Lung (tissue), 12 donors: ENCODE measurements around the gene DLG2. TPM values are rescaled to one million over a fixed set of nuclear protein-coding genes. Genes with fewer than 3 reads are reported as not detected.

Experiments used
- ATAC-seq: fragments of 200-7000 bp; cut with Tn5 transposase; one replicate; pipeline ENCODE4 v1.9.1; 2020; ENCODE audit warnings: moderate number of reproducible peaks; ENCODE audit not compliant: insufficient read depth, low FRiP score
- DNase-seq, 3 donors: peaks; one replicate each; pipeline ENCODE4 v3.0.0-alpha.2; 2013 to 2017
- H3K27ac ChIP-seq, 2 donors: one replicate each; pipeline ENCODE4 v1.5.1; 2013; ENCODE audit warnings: mild to moderate bottlenecking in 2 of 2, moderate library complexity in 2 of 2, control low read depth in 1 of 2, inconsistent platforms in 1 of 2, low read depth in 1 of 2, low read length in 1 of 2
- H3K27me3 ChIP-seq, 3 donors: one replicate each; pipeline ENCODE4 v1.5.1; 2013; ENCODE audit warnings: low read length in 2 of 3; ENCODE audit not compliant: control insufficient read depth in 3 of 3, insufficient read depth in 3 of 3
- H3K36me3 ChIP-seq, 4 donors: one replicate each; pipeline ENCODE4 v1.5.1; 2013; ENCODE audit warnings: low read length in 4 of 4, mild to moderate bottlenecking in 1 of 4, moderate library complexity in 1 of 4; ENCODE audit not compliant: control insufficient read depth in 4 of 4, insufficient read depth in 4 of 4
- H3K4me1 ChIP-seq, 5 donors: one replicate each; pipeline ENCODE4 v1.5.1; 2013; ENCODE audit warnings: low read length in 5 of 5, mild to moderate bottlenecking in 2 of 5, moderate library complexity in 1 of 5; ENCODE audit not compliant: control insufficient read depth in 5 of 5, insufficient read depth in 5 of 5
- H3K4me3 ChIP-seq: one replicate; pipeline ENCODE4 v1.5.1; 2013; ENCODE audit warnings: mild to moderate bottlenecking, control low read depth, moderate library complexity
- H3K9ac ChIP-seq, 2 donors: one replicate each; pipeline ENCODE4 v1.5.1; 2013; ENCODE audit warnings: low read length in 2 of 2, control low read depth in 1 of 2; ENCODE audit not compliant: insufficient read depth in 1 of 2
- H3K9me3 ChIP-seq, 4 donors: one replicate each; pipeline ENCODE4 v1.5.1; 2013; ENCODE audit warnings: low read length in 3 of 4, mild to moderate bottlenecking in 1 of 4, moderate library complexity in 1 of 4; ENCODE audit not compliant: control insufficient read depth in 4 of 4, insufficient read depth in 3 of 4
- WGBS, 2 donors: extraction: QIAGEN DNeasy Blood & Tissue Kit; methylation state at CpG; one replicate each; pipeline ENCODE4 v1.1.7; 2013; 5-methylcytosine and 5-hydroxymethylcytosine counted together
- polyA plus RNA-seq, 2 donors: library from polyadenylated mRNA; stranded (reverse); fragments of 200-250 nt; gene quantifications; one replicate each; pipeline ENCODE4 v1.2.1, GENCODE V29; 2013
- total RNA-seq, 2 donors: library from RNA; depleted of rRNA in 1 of 2; stranded (reverse); fragments of >200 nt in 1 of 2; gene quantifications; one replicate each; pipeline ENCODE4 v1.2.1, GENCODE V29; 2014 to 2021
- TF ChIP-seq, protein P1 (sequence below): IDR thresholded peaks from 2 replicates; pipeline ENCODE4 v1.5.1; 2012; ENCODE audit warnings: mild to moderate bottlenecking; ENCODE audit errors: control extremely low read depth, extremely low read depth
- donor health status: control.
- donor health status: control.
- donor health status: Bipolar disorder and iron deficiency.
- donor health status: healthy.
- donor health status: DM: yes; HTN: yes; CAD: no.

DLG2 gene
- total and polyA plus RNA-seq, 4 donors, result 0.32 to 24.1 (median 5.4) TPM

DNA sequence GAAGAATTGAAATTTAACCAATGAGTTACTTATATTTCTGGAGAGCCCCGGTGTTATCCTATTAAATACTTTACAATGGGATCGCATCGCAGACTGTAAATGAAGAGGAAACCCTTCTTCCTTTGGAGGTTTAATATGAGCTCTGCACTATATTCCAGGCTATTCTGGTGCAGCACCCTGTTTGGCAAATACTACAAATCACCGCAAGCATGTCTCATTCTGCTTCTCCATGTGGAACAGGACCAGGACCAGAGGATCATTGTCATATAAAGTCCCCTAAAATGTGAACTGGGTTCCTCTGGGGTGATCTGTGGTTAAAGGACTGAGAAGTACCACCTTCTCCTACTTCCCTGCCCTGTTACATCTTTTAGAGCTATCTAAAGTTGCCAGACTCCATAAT, 703.7 kb downstream of the DLG2 start:
- H3K27me3 ChIP-seq, result peaks cover 0 to 2% (median 0%) of the 10 kb centered on the region in 3 donors
- no peak overlapping the region for H3K9ac ChIP-seq
- TF ChIP-seq, protein P1, sequence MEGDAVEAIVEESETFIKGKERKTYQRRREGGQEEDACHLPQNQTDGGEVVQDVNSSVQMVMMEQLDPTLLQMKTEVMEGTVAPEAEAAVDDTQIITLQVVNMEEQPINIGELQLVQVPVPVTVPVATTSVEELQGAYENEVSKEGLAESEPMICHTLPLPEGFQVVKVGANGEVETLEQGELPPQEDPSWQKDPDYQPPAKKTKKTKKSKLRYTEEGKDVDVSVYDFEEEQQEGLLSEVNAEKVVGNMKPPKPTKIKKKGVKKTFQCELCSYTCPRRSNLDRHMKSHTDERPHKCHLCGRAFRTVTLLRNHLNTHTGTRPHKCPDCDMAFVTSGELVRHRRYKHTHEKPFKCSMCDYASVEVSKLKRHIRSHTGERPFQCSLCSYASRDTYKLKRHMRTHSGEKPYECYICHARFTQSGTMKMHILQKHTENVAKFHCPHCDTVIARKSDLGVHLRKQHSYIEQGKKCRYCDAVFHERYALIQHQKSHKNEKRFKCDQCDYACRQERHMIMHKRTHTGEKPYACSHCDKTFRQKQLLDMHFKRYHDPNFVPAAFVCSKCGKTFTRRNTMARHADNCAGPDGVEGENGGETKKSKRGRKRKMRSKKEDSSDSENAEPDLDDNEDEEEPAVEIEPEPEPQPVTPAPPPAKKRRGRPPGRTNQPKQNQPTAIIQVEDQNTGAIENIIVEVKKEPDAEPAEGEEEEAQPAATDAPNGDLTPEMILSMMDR, result no peak
- 67 to 75% methylated on average over 4 of the region's 4 CpGs for WGBS, 2 donors
- H3K36me3 ChIP-seq, result no peaks in the 10 kb centered on the region
- ATAC-seq, result no peak
- H3K4me1 ChIP-seq, result peaks cover 0 to 3% (median 0%) of the 10 kb centered on the region in 5 donors
- no peak overlapping the region for H3K4me3 ChIP-seq
- no peak for DNase-seq
- no peaks in the 10 kb centered on the region for H3K9me3 ChIP-seq
- no peak overlapping the region for H3K27ac ChIP-seq

DNA sequence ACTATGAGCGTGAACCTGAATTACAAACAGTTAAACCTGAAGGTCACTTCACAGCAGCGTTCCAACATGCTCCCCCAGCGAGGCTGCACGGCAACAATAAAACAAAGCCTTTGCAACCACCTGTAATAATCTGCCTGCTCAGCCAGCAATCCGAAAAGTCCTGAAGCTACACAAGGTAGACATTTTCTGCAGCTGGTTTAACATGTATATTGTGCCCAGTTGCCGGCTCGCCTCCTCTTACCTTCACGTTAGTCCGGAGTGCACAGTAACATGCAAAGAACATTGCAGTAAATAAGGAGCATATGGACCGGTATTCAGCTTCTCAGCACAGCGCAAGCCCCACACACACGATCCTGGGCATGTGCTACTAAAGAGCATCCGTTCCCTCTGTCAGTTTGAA, 704.3 kb downstream of the DLG2 start:
- no peak for ATAC-seq
- TF ChIP-seq, protein P1, result no peak
- Histone ChIP-seq H3K4me1 (peaks cover 0 to 3% (median 0%) of the 10 kb centered on the region in 5 donors), H3K4me3 (no peak overlapping the region), H3K27ac (no peak overlapping the region), H3K36me3 (no peaks in the 10 kb centered on the region), H3K9ac (no peak overlapping the region), H3K27me3 (peaks cover 0 to 2% (median 0%) of the 10 kb centered on the region in 3 donors), H3K9me3 (no peaks in the 10 kb centered on the region)
- WGBS, 2 donors, result 27 to 33% methylated on average over 13 of the region's 13 CpGs
- DNase-seq, result no peak

DNA sequence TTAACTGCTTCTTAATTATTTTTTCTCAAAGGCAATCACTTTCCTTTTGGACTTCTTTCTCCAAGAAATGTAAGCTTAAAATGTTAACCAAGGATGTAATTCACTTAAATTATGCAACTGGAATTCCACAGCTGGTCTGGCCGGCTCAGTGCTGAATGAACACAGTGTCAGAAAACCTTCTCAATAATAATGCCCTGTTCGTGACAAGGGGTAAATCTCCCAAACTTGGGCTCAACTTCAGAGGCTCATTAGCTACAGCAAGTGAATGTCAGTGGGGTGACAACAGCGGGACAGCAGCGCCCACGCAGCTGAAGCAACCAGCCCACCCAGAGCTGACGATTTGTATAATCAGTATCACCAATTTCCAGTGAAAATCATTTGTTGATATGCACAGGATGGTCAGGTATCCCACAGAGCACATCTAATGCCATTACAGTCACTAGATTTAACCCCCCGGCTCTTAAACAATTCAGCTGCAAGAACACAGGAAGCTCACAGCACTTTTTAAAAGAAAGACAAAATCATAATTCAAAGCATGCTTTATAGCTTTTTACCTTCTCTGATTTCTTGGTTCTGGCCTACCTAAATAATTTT, 704.8 kb downstream of the DLG2 start:
- Histone ChIP-seq H3K36me3 (no peaks in the 10 kb centered on the region), H3K27me3 (peaks cover 0 to 2% (median 0%) of the 10 kb centered on the region in 3 donors), H3K4me1 (peaks cover 0 to 3% (median 0%) of the 10 kb centered on the region in 5 donors), H3K27ac (no peak overlapping the region), H3K4me3 (no peak overlapping the region), H3K9me3 (no peaks in the 10 kb centered on the region), H3K9ac (no peak overlapping the region)
- WGBS, 2 donors, result 36 to 45% methylated on average over 7 of the region's 7 CpGs
- peak in 2 of 3 donors; percentile 5 to 19 for DNase-seq
- TF ChIP-seq, protein P1, result no peak
- ATAC-seq, result no peak

DNA sequence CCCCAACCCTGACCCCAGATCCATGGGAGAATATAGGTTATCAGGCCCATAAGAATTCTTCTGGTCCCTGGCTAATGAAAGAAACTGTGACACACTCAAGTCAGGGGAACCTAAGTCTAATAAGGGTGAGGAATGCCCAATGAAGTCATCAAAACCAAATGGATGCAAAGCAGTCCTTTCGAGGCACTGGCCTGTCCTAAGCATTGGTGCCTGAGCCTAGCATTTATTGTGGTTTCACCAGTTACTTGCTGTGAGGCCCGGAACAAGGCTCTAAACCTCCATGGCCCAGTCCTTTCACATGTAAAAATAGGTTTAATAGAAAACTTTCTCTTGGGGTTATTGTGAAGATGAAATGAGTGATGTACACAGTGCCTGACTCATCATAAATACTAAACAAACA, 712.6 kb downstream of the DLG2 start:
- no peaks in the 10 kb centered on the region for H3K27me3 ChIP-seq
- ATAC-seq, result no peak
- 85 to 90% methylated on average over 2 of the region's 2 CpGs for WGBS, 2 donors
- no peak overlapping the region for H3K4me3 ChIP-seq
- no peak for DNase-seq
- H3K36me3 ChIP-seq, result no peaks in the 10 kb centered on the region
- H3K9me3 ChIP-seq, result no peaks in the 10 kb centered on the region
- no peaks in the 10 kb centered on the region for H3K4me1 ChIP-seq
- H3K9ac ChIP-seq, result no peak overlapping the region
- H3K27ac ChIP-seq, result no peak overlapping the region
- TF ChIP-seq, protein P1, result no peak
